GM19452 (cell line): ENCODE results near the gene AMBP.

Experiments
- ATAC-seq: cut with Tn5 transposase; IDR thresholded peaks from one replicate; pipeline ENCODE4 v1.9.1; 2021; ENCODE audit not compliant: unreplicated experiment

AMBP gene

DNA sequence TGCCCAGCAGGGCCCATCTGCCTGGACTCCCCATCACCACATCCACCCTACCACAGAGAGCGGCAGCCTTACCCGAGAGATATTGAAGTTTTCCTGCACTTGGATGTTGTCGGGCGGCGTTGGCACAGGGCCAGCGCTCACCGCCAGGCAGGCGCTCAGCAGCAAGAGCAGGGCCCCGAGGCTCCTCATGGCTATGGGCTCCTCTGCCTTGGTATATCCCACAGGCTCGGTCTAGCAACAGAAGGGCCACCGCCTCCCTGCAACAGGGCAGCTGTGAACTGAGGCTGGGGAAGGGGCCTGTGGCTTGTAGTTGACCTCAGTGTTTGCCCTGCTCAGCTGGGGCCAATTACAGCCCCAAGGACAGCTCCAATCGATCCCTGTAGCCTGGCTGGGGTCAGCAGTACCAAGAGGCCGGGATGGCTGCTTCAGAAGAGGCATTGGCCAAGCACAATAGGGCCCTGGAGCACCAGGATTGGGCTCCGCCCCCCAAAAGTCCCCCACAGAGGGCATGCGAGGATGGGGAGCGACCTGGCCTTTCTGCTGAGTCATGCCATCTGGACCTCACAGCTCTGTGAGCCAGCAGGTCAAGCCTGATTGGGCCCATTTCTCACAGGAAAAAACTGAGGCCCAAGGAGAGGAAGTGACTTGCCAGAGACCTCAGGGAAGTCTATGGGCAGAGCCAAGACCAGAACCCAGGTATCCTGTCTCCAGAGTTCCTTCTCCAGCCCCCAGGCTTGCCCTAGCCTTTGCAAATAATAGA is at the start of gene AMBP:
AMBP (minus strand) TSS at position 280 of the 760 bp plus-strand sequence; CDS start at position 189, 91 bp downstream.
- ATAC-seq = no peak

DNA sequence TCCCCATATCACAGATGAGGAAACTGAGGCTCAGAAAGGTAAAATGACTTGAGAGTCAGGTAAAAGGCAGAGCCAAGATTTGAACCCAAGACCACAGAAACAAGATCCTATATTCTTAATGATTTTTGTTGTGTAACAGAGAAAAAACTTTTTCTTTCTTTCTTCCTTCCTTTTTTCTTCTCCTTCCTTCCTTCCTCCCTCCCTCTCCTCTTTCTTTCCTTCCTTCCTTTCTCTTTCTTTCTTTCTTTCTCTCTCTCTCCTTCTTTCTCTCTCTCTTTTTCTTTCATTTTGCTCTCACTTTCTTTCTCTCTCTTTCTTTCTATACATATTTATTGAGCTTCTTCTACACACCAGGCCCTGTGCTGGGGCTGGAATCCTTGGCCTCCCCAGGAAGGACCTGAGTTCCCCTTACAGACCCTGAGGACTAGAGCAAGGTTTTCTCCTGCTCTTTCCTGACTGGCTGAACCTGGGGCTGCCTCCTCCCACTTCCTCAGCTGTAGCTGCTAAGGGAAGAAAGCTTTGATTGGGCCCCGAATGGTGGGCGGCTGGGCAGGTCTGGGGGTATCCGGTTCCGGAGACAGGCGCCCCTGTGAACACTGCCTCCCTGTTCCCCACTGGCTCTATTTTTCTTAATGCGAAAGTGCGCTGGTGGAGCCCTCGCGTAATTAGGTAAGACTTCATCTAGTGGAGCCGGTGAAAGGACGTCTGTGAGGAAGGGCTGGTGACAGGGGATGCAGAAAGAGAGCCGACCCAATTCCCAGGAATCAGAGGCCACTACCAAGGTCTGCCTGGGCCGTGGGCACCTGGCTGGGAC is 48.4 kb upstream of the AMBP start:
- ATAC-seq = no peak

DNA sequence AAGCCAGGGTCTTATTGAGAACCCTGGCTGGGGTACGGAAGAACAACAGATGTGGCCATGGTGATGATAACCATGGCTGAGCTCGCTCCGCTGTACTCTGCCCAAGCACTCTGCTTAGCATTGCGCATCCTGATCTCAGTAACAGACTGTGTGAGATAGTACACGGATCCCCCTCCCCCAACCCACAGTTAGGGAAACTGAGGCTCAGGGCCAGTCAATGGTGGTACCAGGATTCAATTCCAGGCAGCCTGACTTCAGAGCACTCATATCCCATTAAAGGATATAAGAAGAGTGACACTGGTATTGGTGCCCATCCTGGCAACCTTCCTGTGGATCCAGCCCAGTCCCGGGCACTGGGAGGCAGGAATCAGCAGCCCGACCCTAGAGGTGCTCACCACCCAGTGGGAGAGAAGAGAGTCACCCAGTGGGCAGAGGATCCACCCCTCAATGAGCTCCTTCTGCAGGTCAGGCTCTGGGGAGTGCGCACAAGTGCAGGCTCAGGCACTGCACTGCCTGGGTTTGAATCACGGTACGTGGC is 47.4 kb upstream of the AMBP start:
- ATAC-seq = no peak

DNA sequence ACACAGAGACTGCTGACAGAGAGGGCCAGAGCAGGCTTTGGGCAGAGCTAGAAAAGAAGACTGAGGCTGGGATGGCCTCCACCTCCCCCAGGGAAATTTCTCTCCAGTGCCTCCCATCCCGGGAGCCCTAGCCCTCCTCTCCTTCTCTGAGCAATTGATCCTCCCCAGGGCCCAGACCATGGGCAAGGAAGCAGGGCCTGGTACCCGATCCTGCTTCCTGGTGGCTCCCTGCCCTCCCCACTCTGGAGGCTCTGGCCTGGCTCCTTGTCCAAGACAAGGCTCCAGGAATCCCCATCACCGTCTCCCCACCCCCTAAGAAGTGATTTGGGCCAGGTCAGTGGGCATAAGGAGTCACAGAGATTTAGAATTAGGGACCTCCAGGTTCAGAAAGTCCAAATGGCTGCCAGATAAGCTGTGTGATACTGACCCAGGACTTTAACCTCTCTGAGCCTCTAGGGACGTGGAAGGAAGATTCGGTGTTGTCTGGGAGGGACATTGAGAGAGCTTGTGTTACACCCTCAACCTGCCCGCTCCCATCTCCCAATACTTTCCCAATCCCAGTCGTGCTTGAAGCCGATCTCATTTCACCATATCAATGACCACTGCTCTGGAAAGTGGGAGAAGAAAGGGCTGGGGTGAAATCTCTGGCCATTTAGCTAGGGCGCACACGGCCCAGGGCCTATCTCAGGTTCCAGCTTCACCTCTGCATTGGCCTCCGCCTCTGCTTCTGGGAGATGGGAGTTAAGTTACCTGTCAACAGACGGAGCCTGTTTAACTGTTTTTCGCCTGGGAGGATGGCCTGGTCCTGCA is 46.8 kb upstream of the AMBP start:
- ATAC-seq = no peak

DNA sequence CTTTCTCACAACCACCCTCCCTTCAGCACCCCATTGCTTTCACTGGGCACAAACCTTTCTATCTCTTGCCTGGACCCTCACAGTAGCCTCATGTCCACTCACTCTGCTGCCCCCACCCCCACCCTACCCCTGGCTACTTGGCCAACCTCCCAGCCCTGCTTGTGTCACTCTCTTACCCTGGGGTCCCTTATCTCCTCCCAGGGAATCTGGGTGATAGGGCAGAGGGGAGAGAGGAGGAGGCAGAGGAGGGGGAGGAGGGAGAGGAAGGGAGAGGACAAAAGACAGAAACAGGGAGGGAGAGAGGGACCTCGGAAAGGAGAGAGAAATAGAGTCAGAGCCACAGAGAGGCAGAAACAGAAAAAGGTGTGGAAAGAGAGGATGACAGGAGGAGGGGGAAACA is 46.0 kb upstream of the AMBP start:
- ATAC-seq = no peak

DNA sequence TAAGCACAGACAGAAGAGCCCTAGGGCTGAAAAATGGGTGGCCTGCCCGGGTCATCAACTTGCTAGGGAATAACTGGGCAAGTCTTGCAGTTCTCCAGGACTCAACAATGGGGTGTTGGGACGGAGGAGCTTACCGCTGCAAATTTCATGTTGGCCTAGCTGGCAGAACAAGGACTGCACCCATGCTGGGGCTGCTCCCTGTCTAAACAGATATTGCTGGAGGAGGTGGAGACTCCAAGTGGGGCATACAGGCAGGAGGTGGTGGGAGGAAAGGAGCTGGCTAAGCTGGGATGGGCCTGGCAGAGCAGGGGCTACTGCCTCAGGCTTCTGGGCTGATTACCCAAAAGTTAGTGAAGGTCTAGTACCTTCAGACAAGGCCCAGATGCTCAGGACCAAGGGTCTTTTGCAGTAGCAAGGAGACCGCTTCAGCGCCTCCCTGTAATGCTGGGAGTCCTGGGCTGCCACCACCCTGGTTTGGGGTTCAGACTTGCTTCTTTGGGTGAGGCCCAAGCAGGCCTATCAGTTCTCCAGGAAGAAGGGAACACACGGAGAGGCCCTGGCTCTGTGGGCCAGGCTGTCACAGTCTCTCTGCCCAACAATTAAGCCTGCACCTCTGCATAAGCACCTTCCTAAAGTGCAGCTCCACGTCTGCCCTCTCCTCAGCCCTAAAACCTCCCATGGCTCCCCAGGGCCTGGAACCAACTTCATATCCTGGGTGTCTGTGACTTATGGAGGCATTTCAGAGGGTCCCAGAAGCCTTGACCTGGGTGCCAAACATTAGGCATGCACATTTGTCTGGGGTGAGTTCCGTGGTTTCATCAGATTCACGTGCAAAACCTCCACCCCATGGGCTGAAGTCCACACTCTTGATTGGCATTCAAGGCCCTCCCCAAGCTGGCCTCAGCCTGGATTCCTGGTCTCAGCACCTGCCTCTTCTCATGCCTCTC is 45.2 kb upstream of the AMBP start:
- no peak for ATAC-seq

DNA sequence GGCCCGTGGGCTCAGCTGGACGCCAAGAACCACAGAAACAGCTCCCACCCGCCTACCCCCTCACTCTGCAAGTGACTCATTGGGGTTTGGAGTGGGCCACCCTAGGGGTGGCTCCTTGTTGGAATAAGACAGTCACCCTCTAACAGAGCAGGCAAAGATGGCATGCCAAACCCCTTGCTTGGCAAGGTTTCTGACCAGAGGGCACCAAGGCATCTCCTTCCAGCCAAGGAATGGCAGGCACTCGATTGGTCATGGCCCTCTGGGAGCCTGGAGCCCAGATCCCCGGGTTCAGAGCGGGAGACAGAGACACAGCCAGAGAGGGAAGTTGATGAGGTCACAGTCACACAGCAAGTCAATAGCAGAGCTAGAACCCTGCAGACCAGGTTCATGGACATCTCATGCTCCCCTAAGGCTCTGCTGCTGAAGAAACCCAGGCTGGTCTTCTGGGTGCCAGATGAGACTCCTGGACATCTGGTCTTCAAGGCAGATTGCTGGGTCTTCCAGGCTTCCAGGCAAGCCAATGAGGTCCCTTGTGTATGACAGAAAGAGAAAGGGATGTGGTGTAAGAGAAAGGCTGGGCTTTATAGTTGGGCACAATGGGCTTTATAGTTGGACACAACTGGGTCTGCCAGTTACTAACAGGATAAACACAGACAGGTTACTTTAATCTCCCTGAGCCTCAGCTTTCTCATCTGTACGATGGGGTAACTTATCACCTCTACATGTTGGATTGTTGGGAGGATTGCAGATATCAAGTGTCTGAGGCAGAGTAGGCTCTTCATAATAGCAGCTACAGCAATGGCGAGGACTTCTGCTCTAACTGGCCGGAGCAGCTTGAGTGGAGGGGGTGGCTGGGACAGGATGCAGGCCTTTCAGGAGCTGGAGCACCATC is 44.3 kb upstream of the AMBP start:
- ATAC-seq = no peak

DNA sequence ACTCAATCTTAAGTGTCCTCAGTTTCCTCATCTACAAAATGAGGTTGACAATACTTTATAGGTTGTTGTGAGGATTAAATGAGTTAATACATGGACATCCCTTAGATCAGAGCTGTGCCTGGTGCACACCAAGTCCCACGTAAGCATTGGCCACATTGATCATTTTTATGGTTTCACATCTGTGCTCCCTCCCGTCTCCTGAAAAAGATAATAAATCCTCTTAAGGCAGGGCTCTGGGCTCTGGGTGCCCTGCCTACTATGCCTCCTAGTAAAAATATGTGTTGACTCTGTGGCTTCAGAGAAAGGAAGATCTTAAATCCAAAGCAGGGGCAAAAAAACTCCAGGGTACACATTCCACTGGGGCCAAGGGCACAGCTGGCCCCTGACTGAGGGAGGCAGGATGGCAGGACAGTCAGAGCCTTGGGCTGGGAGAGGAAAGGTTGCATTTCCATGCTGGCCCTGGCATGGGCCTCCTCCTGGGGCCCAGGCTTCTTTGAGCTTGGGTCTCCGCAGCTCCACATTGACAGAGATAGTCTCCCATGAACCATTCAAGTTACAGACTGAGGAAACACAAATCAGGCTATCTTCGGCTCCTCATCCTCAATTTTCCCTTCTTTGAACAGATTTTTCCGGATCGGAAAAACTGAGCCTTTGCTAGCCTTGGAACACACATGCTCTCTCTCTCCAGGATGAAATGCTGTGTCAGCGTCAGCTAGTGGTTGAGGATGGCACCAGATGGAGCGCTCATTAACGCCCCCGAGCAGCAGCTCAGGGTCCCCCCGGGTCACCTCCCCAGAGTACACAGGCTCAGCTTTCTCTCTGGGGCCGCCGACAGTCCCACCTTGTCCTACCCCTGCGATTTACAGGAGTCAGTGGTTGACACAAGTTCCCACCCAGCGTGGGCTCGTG is 43.4 kb upstream of the AMBP start:
- ATAC-seq = no peak

DNA sequence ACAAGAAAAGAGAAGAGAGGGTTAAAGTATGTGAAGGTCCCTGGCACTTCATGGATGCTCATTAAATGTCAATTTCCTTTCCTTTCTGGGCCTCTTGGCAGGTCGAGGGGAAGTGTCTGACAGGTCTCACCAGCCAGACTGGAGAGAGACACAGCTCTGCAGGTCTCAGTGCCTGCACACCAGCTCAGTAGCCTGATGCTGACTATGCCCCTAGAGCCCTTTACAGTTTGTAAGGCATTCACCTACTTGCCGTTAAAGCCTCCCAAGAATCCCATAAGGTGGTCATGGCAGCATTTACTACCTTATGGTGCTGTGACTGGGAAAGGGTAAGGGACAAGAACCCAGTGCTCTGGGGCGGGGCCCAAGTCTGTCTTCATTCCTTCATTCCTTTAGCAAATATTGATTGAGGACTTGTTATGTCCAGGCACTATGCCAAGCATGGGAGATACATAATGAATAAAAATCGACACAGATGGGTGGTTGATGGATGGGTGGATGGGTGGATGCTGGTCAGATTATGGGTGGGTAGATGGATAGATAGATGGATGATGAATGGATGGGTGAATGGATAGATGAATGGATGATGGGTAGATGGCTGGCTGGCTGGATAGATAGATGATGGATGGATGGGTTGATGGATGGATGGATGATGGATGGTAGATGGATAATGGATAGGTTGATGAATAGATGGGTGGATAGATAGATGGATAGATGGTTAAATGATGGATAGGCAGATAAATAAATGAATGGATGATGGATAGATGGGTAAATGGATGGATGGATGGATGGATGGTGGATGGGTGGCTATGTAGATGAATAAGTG is 42.3 kb upstream of the AMBP start:
- ATAC-seq = no peak

DNA sequence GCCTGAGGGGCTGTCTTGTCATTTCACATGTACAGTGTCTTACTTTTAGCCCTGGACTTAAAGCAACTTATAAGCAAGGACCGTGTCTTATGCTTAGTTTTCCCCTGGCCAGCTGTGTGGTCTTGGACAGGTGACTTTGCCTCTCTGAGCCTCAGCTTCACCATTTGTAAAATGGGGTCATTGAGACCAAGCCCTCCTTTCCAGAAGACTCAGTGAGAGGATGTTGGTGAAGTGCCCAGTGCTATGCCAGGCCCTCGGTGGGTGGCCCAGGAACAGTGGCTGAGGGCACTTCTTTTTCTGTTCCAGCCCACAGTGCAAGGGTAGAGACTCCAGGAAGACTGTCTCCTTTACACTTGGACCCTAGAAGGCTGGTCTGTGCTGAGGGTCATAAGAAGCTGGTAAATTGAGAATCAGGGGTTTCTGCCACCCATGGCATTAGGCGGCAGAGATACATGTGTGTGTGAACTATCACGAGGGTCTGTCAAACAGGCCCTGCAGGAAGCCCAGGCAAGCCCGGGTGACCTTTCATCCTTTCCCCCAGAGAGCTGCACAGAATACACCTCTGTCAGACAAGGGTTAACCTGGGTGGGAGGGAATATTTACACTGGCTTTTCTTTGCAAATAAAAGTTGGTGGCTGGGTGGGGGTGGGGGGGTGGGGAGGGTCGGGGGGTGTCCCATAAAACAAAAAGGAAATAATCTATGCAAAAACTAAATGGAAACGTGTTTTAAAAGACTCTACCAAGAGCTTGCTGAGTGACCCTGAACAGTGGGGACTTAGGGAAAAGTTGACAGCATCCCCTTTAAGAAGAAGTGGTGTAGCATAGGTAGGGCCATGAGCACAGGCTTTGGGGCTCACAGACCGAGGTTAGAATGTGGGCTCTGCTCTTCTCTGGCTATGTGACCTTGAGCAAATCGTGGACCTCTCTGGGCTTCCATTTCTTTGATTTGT is 41.4 kb upstream of the AMBP start:
- ATAC-seq = no peak

DNA sequence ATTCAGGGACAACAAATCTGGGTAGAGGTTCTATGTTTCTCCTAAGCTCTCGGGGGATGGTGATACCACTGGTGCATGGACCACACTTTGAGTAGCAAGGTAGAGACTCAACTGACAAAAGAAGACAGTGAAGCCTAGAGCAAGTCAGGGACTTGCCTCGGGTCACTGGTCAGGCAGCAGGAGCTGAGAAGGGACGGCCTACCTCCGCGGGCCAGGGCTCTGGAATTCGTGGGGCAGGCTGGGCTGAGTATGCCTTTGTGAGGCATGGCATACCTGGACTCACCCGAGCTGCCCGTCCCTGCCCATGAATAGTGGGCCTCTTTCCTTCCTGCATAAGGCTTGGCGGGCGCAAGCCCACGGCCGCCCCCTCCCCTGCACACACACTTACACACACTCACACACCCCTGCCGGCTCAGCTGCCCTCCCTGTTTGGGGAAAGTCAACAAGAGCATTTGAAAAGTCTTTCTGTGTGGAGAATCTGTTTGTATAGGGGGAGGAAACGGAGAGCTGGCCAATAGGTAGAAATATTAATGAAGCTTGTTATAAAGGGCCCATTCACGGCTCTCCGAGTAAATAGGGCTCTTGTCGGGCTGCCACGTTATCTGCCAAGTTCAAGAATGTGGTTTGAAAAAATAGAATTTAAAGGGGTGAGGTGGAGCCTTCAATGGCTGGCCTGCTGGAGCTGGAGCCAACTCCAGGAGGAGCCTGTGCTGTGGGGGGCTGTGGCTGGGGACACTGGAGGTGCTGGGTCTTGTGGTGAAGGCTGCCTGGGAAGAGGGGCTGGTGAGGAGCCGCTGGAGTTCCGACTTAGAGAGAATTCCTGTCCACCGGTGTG is 40.1 kb upstream of the AMBP start:
- no peak for ATAC-seq

DNA sequence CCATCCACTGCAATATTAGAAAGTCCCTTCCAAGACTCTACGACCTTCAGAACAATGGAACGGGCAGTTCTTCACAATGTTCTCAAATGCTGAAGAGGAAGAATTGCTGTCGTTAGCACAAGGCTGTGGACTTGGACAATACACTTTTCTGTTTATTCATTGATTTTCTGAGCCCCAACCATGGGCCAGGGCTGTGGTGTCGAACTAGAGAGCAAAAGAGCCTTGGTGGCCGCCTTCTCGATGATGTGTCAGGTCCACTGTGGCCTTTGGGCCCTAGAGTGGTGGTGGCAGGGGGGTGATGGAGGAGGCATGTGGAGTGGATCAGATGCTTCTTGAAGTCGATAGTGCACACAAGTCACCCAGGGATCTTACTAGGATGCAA is 39.5 kb upstream of the AMBP start:
- no peak for ATAC-seq

DNA sequence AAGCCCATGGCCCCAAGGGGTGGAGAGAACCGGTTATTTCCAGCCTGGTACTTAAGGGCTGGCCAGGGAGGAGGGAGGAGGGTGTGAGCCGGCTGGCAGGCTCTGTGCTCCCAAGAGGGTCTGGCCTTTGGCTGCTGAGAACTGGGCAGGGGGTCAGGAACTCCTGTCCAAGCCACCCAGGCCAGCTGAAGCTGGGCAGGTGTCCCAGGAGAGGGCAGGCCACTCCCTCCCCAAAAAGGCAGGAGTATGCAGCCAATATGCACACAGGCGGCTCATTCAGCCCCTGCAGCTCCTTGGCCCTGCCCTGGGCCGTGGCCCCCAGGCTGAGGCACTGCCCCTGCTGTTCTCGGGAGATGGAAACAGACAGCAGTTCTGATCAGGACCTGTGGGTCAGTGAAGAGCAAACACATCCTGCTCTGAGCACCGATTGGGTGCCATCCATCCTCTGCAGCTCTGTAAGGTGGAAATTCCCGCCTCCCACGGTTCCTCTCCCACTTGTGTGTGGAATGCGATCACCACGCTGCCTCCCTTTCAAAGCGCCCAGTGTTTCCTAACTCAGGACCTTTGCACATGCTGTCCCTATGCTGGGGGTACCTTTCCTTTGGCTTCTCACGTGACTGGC is 38.1 kb upstream of the AMBP start:
- ATAC-seq = no peak

DNA sequence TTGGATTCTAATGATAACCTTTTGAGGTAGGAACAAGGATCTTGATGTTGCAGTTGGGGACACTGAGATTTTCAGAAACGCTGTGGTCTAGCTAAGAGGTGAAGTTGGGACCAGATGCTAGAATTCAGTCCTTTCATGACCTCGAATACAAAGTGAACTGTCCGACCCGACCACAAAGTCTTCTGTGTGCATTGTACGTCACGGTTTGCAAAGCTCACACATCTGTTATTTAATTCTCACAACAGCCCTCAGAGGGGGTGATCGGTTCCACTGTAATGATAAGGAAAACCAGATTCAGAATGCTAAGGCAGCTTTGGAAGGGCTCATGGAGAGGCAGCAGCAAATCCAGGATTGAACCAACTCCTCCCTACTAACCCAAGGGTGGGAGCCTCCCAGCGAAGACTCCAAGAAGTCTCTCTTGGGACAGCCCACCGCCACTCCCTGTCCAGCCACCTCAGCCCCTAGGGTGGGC is 37.6 kb upstream of the AMBP start:
- ATAC-seq = no peak

DNA sequence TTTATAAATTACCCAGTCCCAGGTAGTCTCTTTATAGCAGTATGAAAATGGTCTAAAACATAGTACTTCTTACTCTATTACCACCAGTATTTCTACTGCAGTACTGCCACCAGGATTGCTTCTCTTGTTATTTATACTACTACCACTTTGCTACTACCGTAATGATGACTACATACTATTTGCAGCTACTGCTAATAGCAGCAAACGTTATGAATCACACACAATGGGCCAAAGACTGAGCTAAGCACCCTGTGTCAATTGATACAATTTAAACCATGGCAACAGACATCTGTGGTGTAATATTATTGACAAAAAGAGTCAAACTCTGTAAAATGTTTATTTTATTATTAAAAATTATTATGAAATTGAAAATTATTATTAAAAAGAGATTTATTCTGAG is 36.3 kb upstream of the AMBP start:
- ATAC-seq = no peak
